Right lobe of liver (tissue), 6 donors: Measurements from ENCODE around the gene SLC16A8. TPM values are rescaled to one million over a fixed set of nuclear protein-coding genes. Genes with fewer than 3 reads are reported as not detected.
A peak's percentile ranks its signal among the peaks of the same experiment; 100 is the strongest.

Experiments used
- ATAC-seq, 4 donors: fragments of 200-7000 bp; cut with Tn5 transposase; one replicate each; pipeline ENCODE4 v1.9.1; 2020; ENCODE audit warnings: mild to moderate bottlenecking in 4 of 4, moderate library complexity in 4 of 4
- DNase-seq, 3 donors: peaks; one replicate each; pipeline ENCODE4 v3.0.0-alpha.2; 2020
- H3K27ac ChIP-seq, 3 donors: fragments of 200-600 bp; one replicate each; pipeline ENCODE4 v1.8.0; 2022
- H3K27me3 ChIP-seq, 2 donors: fragments of 200-600 bp; one replicate each; pipeline ENCODE4 v1.8.0; 2022
- H3K36me3 ChIP-seq, 4 donors: fragments of 200-600 bp; sonication (generic) in 1 of 4; one replicate each; pipeline versions ENCODE4 v1.5.1 to v1.8.0; 2017 to 2022; ENCODE audit warnings: control low read depth in 1 of 4
- H3K4me1 ChIP-seq, 4 donors: fragments of 200-600 bp; sonication (generic) in 1 of 4; one replicate each; pipeline versions ENCODE4 v1.5.1 to v1.8.0; 2017 to 2022; ENCODE audit warnings: control low read depth in 1 of 4
- H3K4me3 ChIP-seq, 3 donors: fragments of 200-600 bp; one replicate each; pipeline ENCODE4 v1.8.0; 2022
- H3K9me3 ChIP-seq, 4 donors: fragments of 200-600 bp; sonication (generic) in 1 of 4; one replicate each; pipeline versions ENCODE4 v1.5.1 to v1.8.0; 2017 to 2022; ENCODE audit warnings: control low read depth in 1 of 4
- POLR2A ChIP-seq: fragments of 450-650 bp; IDR thresholded peaks from one replicate; pipeline ENCODE4 v1.6.1; 2017; ENCODE audit warnings: antibody characterized with exemption, mild to moderate bottlenecking
- WGBS: methylation state at CpG from one replicate; pipeline ENCODE4 v1.1.6; 2018; ENCODE audit warnings: low coverage, low lambda C conversion rate; ENCODE audit not compliant: insufficient coverage; ENCODE audit errors: missing lambda C conversion rate; 5-methylcytosine and 5-hydroxymethylcytosine counted together
- intact Hi-C, 2 donors: fragments of 100-400 bp; cut with DNase I; formaldehyde crosslinking; loops; one replicate each; pipeline versions ENCODE4 v1.11.2 to v1.14.1; 2022
- total RNA-seq, 6 experiments: library from RNA; depleted of rRNA in 2 of 6; stranded (reverse); fragments of >200 nt in 2 of 6; fragmentation: NEBNext Ultra II Directional in 3 of 6; extraction: Animal tissue kit (Norgen Biotek cat#: 25700) in 3 of 6; gene quantifications; one replicate each; pipeline versions ENCODE4 v1.1.0 to v1.2.4, GENCODE V29; 2016 to 2023
- TF ChIP-seq, protein P1 (sequence below), 4 donors: fragments of 200-600 bp in 3 of 4; fragments of 450-650 bp in 1 of 4; IDR thresholded peaks; one replicate each; pipeline versions ENCODE4 v1.5.1 to v1.8.0; 2016 to 2022; ENCODE audit warnings: antibody characterized with exemption in 4 of 4, mild to moderate bottlenecking in 2 of 4
- donor health status: DM: no; HTN: yes; CAD: no.
- donor health status: DM: no; HTN: no; CAD: no.
- donor health status: DM: no; HTN: no; CAD: no.
- donor health status: DM: no; HTN: yes; CAD: no.
- donor health status: DM: no; HTN: yes; CAD: no.

The SLC16A8 gene
- total RNA-seq, 6 experiments from 2014 or later: not detected

DNA sequence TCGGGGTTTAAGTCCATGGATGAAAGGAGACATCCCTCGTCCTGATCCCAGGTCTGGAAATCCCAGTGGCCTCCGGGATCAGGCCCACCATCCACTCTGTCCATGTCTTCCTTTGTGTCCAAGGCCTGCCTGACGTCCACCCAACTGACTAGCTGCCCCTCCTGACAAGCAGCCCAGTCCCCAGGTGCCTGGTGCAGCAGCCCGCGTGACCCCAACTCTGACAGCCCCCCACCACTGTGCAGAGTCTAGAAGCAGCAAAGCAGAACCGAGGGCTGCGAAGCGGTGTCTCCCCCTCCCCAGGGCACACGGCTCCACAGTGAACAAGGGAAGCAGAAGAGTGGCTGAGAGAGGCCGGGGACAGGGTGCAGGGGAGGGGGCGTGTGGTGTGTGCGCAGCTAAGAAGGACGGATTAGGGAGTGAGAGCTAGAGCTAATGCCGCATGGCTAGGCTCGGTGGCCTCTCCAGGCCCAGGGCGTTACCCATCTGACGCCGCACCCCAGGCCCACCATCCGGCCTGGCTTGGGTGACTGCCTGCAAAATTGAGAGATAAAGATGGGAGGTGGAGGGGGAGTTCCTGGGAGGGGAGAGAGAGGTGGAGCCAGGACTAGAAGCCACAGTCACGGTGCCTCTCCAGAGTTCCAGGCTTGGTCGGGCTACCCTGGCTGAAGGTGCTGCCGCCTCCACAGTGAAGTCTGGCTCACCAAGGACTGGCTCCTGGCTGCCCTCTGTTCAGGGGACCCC, 43.1 kb upstream of the SLC16A8 start:
- 97% methylated on average over 5 of the region's 23 CpGs for WGBS
- intact Hi-C loops: no loop called here
- H3K36me3 ChIP-seq: no peaks in the 10 kb centered on the region
- no peak overlapping the region for H3K4me3 ChIP-seq
- no peaks in the 10 kb centered on the region for H3K4me1 ChIP-seq
- TF ChIP-seq, protein P1, sequence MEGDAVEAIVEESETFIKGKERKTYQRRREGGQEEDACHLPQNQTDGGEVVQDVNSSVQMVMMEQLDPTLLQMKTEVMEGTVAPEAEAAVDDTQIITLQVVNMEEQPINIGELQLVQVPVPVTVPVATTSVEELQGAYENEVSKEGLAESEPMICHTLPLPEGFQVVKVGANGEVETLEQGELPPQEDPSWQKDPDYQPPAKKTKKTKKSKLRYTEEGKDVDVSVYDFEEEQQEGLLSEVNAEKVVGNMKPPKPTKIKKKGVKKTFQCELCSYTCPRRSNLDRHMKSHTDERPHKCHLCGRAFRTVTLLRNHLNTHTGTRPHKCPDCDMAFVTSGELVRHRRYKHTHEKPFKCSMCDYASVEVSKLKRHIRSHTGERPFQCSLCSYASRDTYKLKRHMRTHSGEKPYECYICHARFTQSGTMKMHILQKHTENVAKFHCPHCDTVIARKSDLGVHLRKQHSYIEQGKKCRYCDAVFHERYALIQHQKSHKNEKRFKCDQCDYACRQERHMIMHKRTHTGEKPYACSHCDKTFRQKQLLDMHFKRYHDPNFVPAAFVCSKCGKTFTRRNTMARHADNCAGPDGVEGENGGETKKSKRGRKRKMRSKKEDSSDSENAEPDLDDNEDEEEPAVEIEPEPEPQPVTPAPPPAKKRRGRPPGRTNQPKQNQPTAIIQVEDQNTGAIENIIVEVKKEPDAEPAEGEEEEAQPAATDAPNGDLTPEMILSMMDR (IDR thresholded peaks at IDR 0.05): no peak
- no peak for TF ChIP-seq POLR2A
- H3K9me3 ChIP-seq: no peaks in the 10 kb centered on the region
- ATAC-seq (no peak), DNase-seq (peak in 1 of 3 donors; percentile 33)
- H3K27ac ChIP-seq: no peak overlapping the region
- H3K27me3 ChIP-seq: no peaks in the 10 kb centered on the region

DNA sequence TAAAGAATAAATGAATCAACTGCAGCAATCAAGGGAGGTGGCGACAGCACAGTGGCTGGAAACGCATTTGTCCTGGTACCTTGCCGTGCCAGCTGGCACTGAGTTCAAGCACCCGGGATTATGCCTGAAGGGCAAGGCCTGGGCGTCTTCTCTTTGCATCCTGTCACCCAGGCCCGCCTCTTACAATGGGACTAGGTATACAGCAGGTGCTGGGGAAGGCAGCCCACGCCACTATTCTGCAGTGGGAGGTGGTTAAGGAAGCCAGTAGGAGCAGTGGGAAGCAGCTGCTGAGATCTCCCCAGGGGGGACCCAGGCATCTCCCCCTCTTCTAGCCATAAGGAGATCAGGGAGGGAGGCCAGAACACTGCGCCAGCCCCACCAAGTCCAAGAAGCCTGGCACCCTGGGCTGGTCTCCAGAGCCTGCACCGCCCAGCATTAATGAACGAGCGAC, 41.8 kb upstream of the SLC16A8 start:
- ATAC-seq (no peak), DNase-seq (peak in 1 of 3 donors; percentile 37)
- Histone ChIP-seq H3K4me1 (no peaks in the 10 kb centered on the region), H3K9me3 (no peaks in the 10 kb centered on the region), H3K27ac (no peak overlapping the region), H3K27me3 (no peaks in the 10 kb centered on the region), H3K4me3 (no peak overlapping the region), H3K36me3 (no peaks in the 10 kb centered on the region)
- WGBS: 92% methylated on average over 4 of the region's 11 CpGs
- TF ChIP-seq POLR2A: no peak
- TF ChIP-seq, protein P1 (IDR thresholded peaks at IDR 0.05): no peak
- intact Hi-C loops: no loop called here

DNA sequence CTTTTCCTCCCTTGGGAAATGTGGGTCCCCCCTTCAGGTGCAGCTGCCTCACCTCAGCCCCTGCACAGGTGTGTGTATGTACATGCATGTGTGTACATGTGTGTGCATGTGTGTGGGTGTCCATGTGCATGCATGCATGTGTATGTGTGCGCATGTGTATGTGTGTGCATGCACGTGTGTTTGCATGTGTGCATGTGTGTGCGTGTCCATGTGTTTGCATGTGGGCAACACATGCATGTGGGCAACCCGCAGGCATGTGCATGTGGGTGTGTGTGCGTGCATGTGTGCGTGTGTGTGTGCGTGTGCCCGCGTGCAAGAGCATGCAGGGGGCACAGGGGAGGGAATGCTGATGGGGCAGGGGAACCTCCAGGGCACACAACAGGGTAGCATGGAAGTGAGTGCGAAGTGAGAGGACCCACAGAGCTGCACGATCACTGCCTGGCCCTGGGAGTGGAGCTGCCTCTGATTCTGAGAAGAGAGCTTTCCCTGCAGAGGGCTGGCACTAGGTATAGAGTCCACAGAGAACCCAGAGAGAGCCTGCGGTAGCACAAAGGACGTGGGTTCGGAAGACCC, 41.1 kb upstream of the SLC16A8 start:
- TF ChIP-seq, protein P1 (IDR thresholded peaks at IDR 0.05): no peak
- TF ChIP-seq POLR2A: no peak
- Histone ChIP-seq H3K27ac (no peak overlapping the region), H3K36me3 (no peaks in the 10 kb centered on the region), H3K27me3 (no peaks in the 10 kb centered on the region), H3K4me1 (no peaks in the 10 kb centered on the region), H3K9me3 (no peaks in the 10 kb centered on the region), H3K4me3 (no peak overlapping the region)
- ATAC-seq: no peak
- DNase-seq: peak in 1 of 3 donors; percentile 35
- intact Hi-C loops: no loop called here
- 88% methylated on average over 9 of the region's 14 CpGs for WGBS

DNA sequence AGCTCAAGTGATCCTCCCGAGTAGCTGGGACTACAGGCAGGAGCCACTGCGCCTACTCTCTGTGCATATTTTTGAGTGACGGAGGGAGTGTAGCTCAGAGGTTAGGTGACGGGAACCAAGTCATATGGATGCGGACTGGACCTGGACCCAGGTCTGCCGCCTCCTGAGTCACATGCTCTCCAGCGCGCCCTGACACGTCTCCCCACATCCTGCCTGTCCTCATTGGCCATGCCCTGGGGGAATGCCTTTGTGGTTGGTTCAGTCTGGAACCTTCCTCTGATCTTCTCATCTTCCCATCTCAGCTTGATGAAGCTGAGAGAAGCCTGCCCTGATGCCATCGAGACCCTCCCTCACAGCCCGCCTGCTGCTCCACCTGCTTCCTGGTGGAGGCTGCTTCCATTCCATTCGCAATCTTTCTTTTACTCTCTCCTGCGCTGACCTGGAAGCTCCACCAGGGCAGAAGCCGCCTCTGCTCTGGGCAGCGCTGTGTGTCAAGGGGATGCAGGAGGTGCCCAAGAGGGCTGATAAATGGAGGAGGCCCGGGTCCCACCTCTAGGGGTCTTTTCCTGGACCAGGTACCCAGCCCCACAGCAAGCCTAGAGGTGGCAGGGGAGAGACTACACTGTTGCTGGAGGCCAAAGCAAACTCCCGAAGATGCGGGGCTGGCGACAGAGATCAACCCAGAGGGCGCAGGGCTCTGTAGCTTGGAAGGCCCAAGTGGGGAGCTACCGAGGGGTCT, 40.4 kb upstream of the SLC16A8 start:
- H3K36me3 ChIP-seq: no peaks in the 10 kb centered on the region
- intact Hi-C loops: no loop called here
- no peaks in the 10 kb centered on the region for H3K27me3 ChIP-seq
- TF ChIP-seq POLR2A: no peak
- TF ChIP-seq, protein P1 (IDR thresholded peaks at IDR 0.05): no peak
- H3K27ac ChIP-seq: no peak overlapping the region
- ATAC-seq (no peak), DNase-seq (no peak)
- H3K4me3 ChIP-seq: no peak overlapping the region
- no peaks in the 10 kb centered on the region for H3K9me3 ChIP-seq
- WGBS: 86% methylated on average over 6 of the region's 21 CpGs
- no peaks in the 10 kb centered on the region for H3K4me1 ChIP-seq
